Mucosa of stomach (tissue), 1 donor: ENCODE data around the gene ZNF787.
"Not testable (repeated sequence)": the region's sequence is repeated elsewhere in the genome, so short reads cannot be mapped to it uniquely, and the experiment has no call there.

Experiments used
- H3K27me3 ChIP-seq: one replicate; pipeline ENCODE4 v1.7.0; 2013; ENCODE audit warnings: mild to moderate bottlenecking, low read length; ENCODE audit not compliant: control insufficient read depth, insufficient read depth
- H3K36me3 ChIP-seq: one replicate; pipeline ENCODE4 v1.7.0; 2013; ENCODE audit warnings: low read length; ENCODE audit not compliant: control insufficient read depth, insufficient read depth
- H3K4me1 ChIP-seq: one replicate; pipeline ENCODE4 v1.7.0; 2013; ENCODE audit warnings: mild to moderate bottlenecking, low read length; ENCODE audit not compliant: control insufficient read depth, insufficient read depth
- H3K4me3 ChIP-seq: one replicate; pipeline ENCODE4 v1.7.0; 2013; ENCODE audit warnings: low read length
- H3K9ac ChIP-seq: one replicate; pipeline ENCODE4 v1.7.0; 2013; ENCODE audit warnings: mild to moderate bottlenecking, low read length, moderate library complexity
- H3K9me3 ChIP-seq: one replicate; pipeline ENCODE4 v1.7.0; 2013; ENCODE audit warnings: mild to moderate bottlenecking, low read length, moderate library complexity; ENCODE audit not compliant: control insufficient read depth
- donor health status: Pancreatic carcinoma.

The ZNF787 gene

DNA sequence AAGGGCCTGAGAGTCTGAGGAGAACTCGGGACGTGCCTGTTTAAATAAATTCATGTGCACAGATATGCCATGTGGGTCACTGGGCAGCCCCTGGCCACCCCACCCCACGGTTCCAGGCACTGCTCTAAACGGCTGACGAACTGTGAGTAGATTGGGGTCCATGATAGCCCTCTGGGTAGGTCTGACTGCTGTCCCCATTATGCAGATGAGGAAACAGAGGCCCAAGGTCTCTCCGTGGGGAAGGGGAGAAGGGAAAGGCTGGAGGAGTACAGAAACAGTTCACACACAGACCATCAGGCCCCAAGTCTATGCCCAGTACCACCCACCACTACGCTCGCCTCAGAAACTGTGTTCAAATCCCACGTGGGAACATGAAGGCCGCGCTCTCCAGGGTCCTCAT is 14.1 kb downstream of the ZNF787 start:
- Histone ChIP-seq H3K36me3 (no peaks in the 10 kb centered on the region), H3K27me3 (no peaks in the 10 kb centered on the region), H3K9ac (peak overlapping the region; percentile 65), H3K4me3 (peak overlapping the region; percentile 9), H3K4me1 (peaks cover 56% of the 10 kb centered on the region), H3K9me3 (no peaks in the 10 kb centered on the region)

GRCh38 chr19:56106397-56106849 is 14.7 kb downstream of the ZNF787 start:
- no peaks in the 10 kb centered on the region for H3K36me3 ChIP-seq
- peaks cover 50% of the 10 kb centered on the region for H3K4me1 ChIP-seq
- H3K4me3 ChIP-seq, result peak overlapping the region; percentile 9
- peak overlapping the region; percentile 65 for H3K9ac ChIP-seq
- H3K27me3 ChIP-seq, result no peaks in the 10 kb centered on the region
- no peaks in the 10 kb centered on the region for H3K9me3 ChIP-seq

DNA sequence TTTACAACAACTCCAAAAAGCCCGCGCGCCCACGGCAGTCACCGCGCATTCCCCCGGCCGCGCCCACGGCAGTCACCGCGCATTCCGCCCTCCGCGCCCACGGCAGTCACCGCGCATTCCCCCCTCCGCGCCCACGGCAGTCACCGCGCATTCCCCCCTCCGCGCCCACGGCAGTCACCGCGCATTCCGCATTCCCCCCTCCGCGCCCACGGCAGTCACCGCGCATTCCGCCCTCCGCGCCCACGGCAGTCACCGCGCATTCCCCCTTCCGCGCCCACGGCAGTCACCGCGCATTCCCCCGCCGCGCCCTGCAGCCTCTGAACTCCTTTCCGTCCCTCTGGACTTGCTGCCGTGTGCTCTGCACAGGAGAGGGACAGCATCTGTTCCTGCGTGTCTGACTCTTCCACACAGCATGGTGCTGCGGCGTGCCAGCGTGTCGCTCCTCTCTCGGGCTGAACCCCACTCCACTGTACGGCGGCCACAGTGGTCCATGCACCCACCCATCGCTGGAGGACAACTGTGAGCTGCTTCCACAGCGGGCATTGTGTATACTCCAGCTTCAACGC is 15.2 kb downstream of the ZNF787 start:
- not testable (repeated sequence) for H3K27me3 ChIP-seq, H3K36me3 ChIP-seq, H3K9ac ChIP-seq, H3K9me3 ChIP-seq, H3K4me3 ChIP-seq
- peaks cover 45% of the 10 kb centered on the region for H3K4me1 ChIP-seq

- Histone ChIP-seq H3K4me3 (no peak overlapping the region), H3K4me1 (peaks cover 38% of the 10 kb centered on the region), H3K36me3 (no peaks in the 10 kb centered on the region), H3K9ac (peak overlapping the region; percentile 61), H3K27me3 (no peaks in the 10 kb centered on the region), H3K9me3 (no peaks in the 10 kb centered on the region)
Measured at GRCh38 chr19:56105090-56105701, 15.9 kb downstream of the ZNF787 start.

GRCh38 chr19:56104423-56104822 is 16.7 kb downstream of the ZNF787 start:
- Histone ChIP-seq H3K27me3 (no peaks in the 10 kb centered on the region), H3K36me3 (no peaks in the 10 kb centered on the region), H3K4me1 (peaks cover 38% of the 10 kb centered on the region), H3K9me3 (no peaks in the 10 kb centered on the region), H3K4me3 (no peak overlapping the region), H3K9ac (no peak overlapping the region)

DNA sequence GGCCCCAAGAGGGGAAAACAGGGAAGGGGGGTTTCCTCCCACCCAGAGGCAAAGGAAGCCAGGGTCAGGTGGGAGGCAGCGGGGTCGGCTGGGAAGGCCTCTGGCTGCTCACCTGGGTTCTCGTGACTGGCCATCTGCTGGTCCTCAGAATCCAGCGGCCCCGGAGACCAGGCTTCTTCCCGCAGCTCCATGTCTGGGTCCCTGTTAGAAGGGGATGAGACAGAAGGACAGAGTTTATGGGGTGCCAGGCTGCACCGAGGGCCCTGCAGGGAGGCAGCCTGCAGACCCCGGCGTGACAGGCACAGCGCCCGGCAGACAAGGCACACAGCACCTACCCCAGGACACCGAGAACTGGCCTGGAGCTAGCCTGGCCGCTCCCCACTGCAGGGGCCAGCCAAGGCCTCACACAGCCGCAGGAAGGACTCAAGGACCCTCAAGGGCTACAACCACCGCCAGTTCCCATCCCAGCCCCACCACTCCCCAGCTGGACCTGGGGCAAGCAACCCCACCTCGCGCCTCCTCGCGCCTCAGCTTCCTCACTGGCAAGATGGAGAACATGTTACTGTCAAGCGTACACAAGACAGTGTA is 18.0 kb downstream of the ZNF787 start:
- no peak overlapping the region for H3K4me3 ChIP-seq
- peaks cover 25% of the 10 kb centered on the region for H3K4me1 ChIP-seq
- H3K9me3 ChIP-seq, result no peaks in the 10 kb centered on the region
- no peaks in the 10 kb centered on the region for H3K36me3 ChIP-seq
- no peaks in the 10 kb centered on the region for H3K27me3 ChIP-seq
- no peak overlapping the region for H3K9ac ChIP-seq

GRCh38 chr19:56101746-56102535 is 19.2 kb downstream of the ZNF787 start:
- Histone ChIP-seq H3K27me3 (no peaks in the 10 kb centered on the region), H3K36me3 (no peaks in the 10 kb centered on the region), H3K9ac (no peak overlapping the region)

GRCh38 chr19:56101095-56101494 is 20.0 kb downstream of the ZNF787 start:
- Histone ChIP-seq H3K4me1 (peaks cover 10% of the 10 kb centered on the region), H3K9me3 (no peaks in the 10 kb centered on the region), H3K27me3 (no peaks in the 10 kb centered on the region), H3K9ac (no peak overlapping the region), H3K36me3 (no peaks in the 10 kb centered on the region), H3K4me3 (no peak overlapping the region)

More at GRCh38 chr19:56101746-56102535, 19.2 kb downstream of the ZNF787 start:
- no peaks in the 10 kb centered on the region for H3K9me3 ChIP-seq
- no peak overlapping the region for H3K4me3 ChIP-seq
- peaks cover 16% of the 10 kb centered on the region for H3K4me1 ChIP-seq

DNA sequence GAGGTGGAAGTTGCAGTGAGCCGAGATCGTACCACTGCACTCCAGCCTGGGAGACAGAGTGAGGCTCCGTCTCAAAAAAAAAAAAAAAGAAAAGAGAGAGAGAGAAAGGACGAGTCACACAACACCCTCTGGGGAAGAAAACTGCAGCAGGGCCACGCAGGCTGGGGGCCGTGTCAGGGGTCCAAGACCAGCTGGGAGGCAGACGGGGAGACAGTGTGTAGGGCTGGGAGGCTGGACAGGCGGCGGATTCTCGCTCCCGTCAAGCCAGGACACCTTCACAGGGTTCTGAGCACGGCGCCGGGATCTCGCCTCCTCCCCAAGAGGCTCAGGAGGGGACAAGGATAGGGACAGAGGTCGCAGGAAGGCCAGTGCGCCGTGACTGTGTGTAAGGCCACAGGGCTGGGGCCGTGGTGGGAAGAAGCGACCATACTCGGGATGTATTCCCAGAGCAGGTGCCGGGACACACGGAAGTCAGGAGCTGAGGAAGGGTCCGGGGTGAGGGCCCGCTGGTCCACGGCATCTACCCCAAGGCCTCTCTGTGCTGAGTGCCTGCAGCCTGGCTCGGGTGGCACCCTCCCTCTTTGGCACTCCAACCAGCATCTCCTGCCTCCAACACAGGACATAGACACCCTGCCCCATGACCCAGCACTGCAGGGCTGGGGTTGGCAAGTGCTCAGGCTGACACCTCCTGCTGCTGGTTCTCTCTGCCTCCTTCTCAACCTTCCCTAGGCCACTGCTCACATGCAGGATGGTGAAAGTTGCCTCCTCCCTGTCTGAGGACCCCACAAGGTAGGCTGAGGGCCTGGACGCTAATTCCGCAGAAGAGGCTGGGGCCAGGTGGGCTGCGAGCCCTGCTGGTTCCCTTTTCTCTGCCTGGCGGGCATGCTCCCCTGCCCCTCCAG is 21.2 kb downstream of the ZNF787 start:
- no peaks in the 10 kb centered on the region for H3K4me1 ChIP-seq
- no peaks in the 10 kb centered on the region for H3K27me3 ChIP-seq
- no peaks in the 10 kb centered on the region for H3K36me3 ChIP-seq
- H3K4me3 ChIP-seq, result no peak overlapping the region
- H3K9me3 ChIP-seq, result no peaks in the 10 kb centered on the region
- no peak overlapping the region for H3K9ac ChIP-seq

- Histone ChIP-seq H3K4me1 (no peaks in the 10 kb centered on the region), H3K27me3 (no peaks in the 10 kb centered on the region), H3K9me3 (no peaks in the 10 kb centered on the region), H3K9ac (no peak overlapping the region), H3K36me3 (no peaks in the 10 kb centered on the region), H3K4me3 (no peak overlapping the region)
Measured at GRCh38 chr19:56098731-56099568, 22.1 kb downstream of the ZNF787 start.

GRCh38 chr19:56098237-56098636 is 22.9 kb downstream of the ZNF787 start:
- H3K9me3 ChIP-seq, H3K9ac ChIP-seq, H3K36me3 ChIP-seq, H3K4me1 ChIP-seq, H3K27me3 ChIP-seq, H3K4me3 ChIP-seq: not testable (repeated sequence)
